GM12878 (cell line): ENCODE measurements around the gene C11orf52. TPM values are rescaled to one million over a fixed set of nuclear protein-coding genes. Genes with fewer than 3 reads are reported as not detected.
A peak's percentile ranks its signal among the peaks of the same experiment; 100 is the strongest.

Source experiments
- ATAC-seq: fragments of 200-7000 bp; cut with Tn5 transposase; 3 replicates; pipeline ENCODE4 v1.9.1; 2020; ENCODE audit warnings: mild to moderate bottlenecking, moderate library complexity
- BruUV-seq: library from RNA; stranded (reverse); fragments of 400-500 nt; replicated peaks from 2 replicates; lab custom pipeline; 2021; lab: Mats Ljungman, UMichigan
- CTCF ChIA-PET: fragments of 300-600 bp; sonication (Branson Sonifier 250); formaldehyde crosslinking; extraction: SDS; loops from one replicate; lab custom pipeline; 2021; ENCODE audit warnings: inconsistent platforms; lab: Yijun Ruan, JAX
- POLR2A ChIA-PET: fragments of 350-600 bp; formaldehyde crosslinking; extraction: SDS; loops from one replicate; lab custom pipeline; 2021; ENCODE audit warnings: inconsistent platforms; lab: Charles Lee
- RAD21 ChIA-PET: fragments of 300-600 bp; sonication (Branson Sonifier 250); formaldehyde crosslinking; loops from one replicate; lab custom pipeline; 2023; ENCODE audit warnings: antibody characterized with exemption; ENCODE audit not compliant: unreplicated experiment; lab: Charles Lee
- SMC1A ChIA-PET: fragments of 300-600 bp; sonication (Branson Sonifier 250); formaldehyde crosslinking; loops from one replicate; lab custom pipeline; 2023; ENCODE audit not compliant: unreplicated experiment, uncharacterized antibody; lab: Charles Lee
- DNase-seq: peaks from one replicate; pipeline ENCODE4 v3.0.0-alpha.2; 2011; ENCODE audit warnings: low read depth, low spot score
- FAIRE-seq: peaks from 3 replicates; lab custom pipeline; 2011; peaks lifted over from hg19 to GRCh38; lab: Jason Lieb, UNC
- H2AFZ ChIP-seq: 2 replicates; pipeline ENCODE4 v1.6.0; 2011; ENCODE audit warnings: low read depth, low read length, control low read depth; ENCODE audit not compliant: control insufficient read depth
- H3K27ac ChIP-seq: 2 replicates; pipeline ENCODE4 v1.5.1; 2011; ENCODE audit warnings: control low read depth; ENCODE audit not compliant: control insufficient read depth, insufficient read depth
- H3K27me3 ChIP-seq, 2 experiments: replicated peaks in 1 of 2; 2 replicates each; pipeline versions ENCODE4 v1.6.0 to v1.6.1; 2011; ENCODE audit warnings: low read length in 1 of 2; ENCODE audit not compliant: control insufficient read depth in 2 of 2, insufficient read depth in 2 of 2
- H3K36me3 ChIP-seq, 2 experiments: 2 replicates each; pipeline ENCODE4 v1.5.1; 2011; ENCODE audit warnings: low read length in 1 of 2; ENCODE audit not compliant: control insufficient read depth in 2 of 2, insufficient read depth in 2 of 2
- H3K4me1 ChIP-seq: 2 replicates; pipeline ENCODE4 v1.6.1; 2011; ENCODE audit warnings: mild to moderate bottlenecking, low read length, moderate library complexity, mixed read lengths; ENCODE audit not compliant: control insufficient read depth, insufficient read depth
- H3K4me2 ChIP-seq: 2 replicates; pipeline ENCODE4 v1.6.0; 2011; ENCODE audit warnings: control low read depth; ENCODE audit not compliant: control insufficient read depth, insufficient read depth
- H3K4me3 ChIP-seq: fragments of 200-600 bp; sonication (generic); 2 replicates; pipeline ENCODE4 v1.5.1; 2016
- H3K79me2 ChIP-seq: 2 replicates; pipeline ENCODE4 v1.6.0; 2011; ENCODE audit warnings: low read length; ENCODE audit not compliant: control insufficient read depth, insufficient read depth
- H3K9ac ChIP-seq: 2 replicates; pipeline ENCODE4 v1.8.0; 2011; ENCODE audit warnings: low read length, control low read depth, mixed read lengths; ENCODE audit not compliant: control insufficient read depth, insufficient read depth
- H3K9me3 ChIP-seq: replicated peaks from 3 replicates; pipeline ENCODE4 v1.5.1; 2011; ENCODE audit warnings: mild to moderate bottlenecking, low read length; ENCODE audit not compliant: control insufficient read depth, insufficient read depth
- H4K20me1 ChIP-seq: 2 replicates; pipeline ENCODE4 v1.6.0; 2011; ENCODE audit not compliant: control insufficient read depth, insufficient read depth
- CHD4 ChIP-seq: fragments of 200-600 bp; sonication (generic); IDR thresholded peaks from 2 replicates; pipeline ENCODE4 v1.6.1; 2016; ENCODE audit warnings: mild to moderate bottlenecking
- DPF2 ChIP-seq: fragments of 450-650 bp; IDR thresholded peaks from 2 replicates; pipeline ENCODE4 v1.6.1; 2017; ENCODE audit warnings: mild to moderate bottlenecking
- EP300 ChIP-seq, 2 experiments: fragments of 150-350 bp in 1 of 2; IDR thresholded peaks; 2 replicates each; pipeline ENCODE4 v1.6.1; 2011 to 2012; ENCODE audit warnings: low read depth in 2 of 2, low read length in 2 of 2, borderline replicate concordance in 1 of 2, improper control_type of control experiment in 1 of 2, inconsistent platforms in 1 of 2; ENCODE audit not compliant: control insufficient read depth in 1 of 2
- ESRRA ChIP-seq: IDR thresholded peaks from 2 replicates; pipeline ENCODE4 v1.6.1; 2012; ENCODE audit warnings: mild to moderate bottlenecking, low read length, improper control_type of control experiment
- FOXK2 ChIP-seq: fragments of 450-650 bp; IDR thresholded peaks from 2 replicates; pipeline ENCODE4 v1.6.1; 2017; ENCODE audit warnings: mild to moderate bottlenecking, moderate library complexity
- KAT2A ChIP-seq: conservative IDR thresholded peaks from 2 replicates; pipeline ENCODE4 v1.6.1; 2011; ENCODE audit warnings: low read depth, low read length; ENCODE audit not compliant: control insufficient read depth
- MEF2A ChIP-seq: IDR thresholded peaks from 2 replicates; pipeline ENCODE4 v1.6.1; 2011; ENCODE audit warnings: low read depth, mild to moderate bottlenecking, low read length, moderate library complexity; ENCODE audit not compliant: insufficient read depth
- MXI1 ChIP-seq: fragments of 150-350 bp; IDR thresholded peaks from 2 replicates; pipeline ENCODE4 v1.6.1; 2011; ENCODE audit warnings: low read depth, mild to moderate bottlenecking, inconsistent platforms, low read length, improper control_type of control experiment
- NBN ChIP-seq: fragments of 450-650 bp; IDR thresholded peaks from 2 replicates; pipeline ENCODE4 v1.6.1; 2016
- POLR2A ChIP-seq: IDR thresholded peaks from 2 replicates; pipeline ENCODE4 v1.6.1; 2011; ENCODE audit warnings: low read depth, mild to moderate bottlenecking, low read length
- RB1 ChIP-seq: fragments of 450-650 bp; formaldehyde crosslinking; IDR thresholded peaks from 2 replicates; pipeline ENCODE4 v1.6.1; 2017; ENCODE audit warnings: mild to moderate bottlenecking, borderline replicate concordance
- SMAD1 ChIP-seq: fragments of 450-650 bp; IDR thresholded peaks from 2 replicates; pipeline ENCODE4 v1.6.1; 2018; ENCODE audit warnings: mild to moderate bottlenecking, low read depth; ENCODE audit not compliant: partially characterized antibody
- SRF ChIP-seq, 2 experiments: IDR thresholded peaks; 2 replicates each; pipeline ENCODE4 v1.6.1; 2011; ENCODE audit warnings: low read depth in 2 of 2, low read length in 2 of 2, mild to moderate bottlenecking in 1 of 2, moderate library complexity in 1 of 2
- SUPT20H ChIP-seq: IDR thresholded peaks from 2 replicates; pipeline ENCODE4 v1.6.1; 2011; ENCODE audit warnings: low read depth, mild to moderate bottlenecking, low read length, moderate library complexity, borderline replicate concordance; ENCODE audit not compliant: control insufficient read depth
- TBL1XR1 ChIP-seq: IDR thresholded peaks from 2 replicates; pipeline ENCODE4 v1.6.1; 2012; ENCODE audit warnings: low read depth, low read length, improper control_type of control experiment
- TCF7 ChIP-seq: IDR thresholded peaks from 2 replicates; pipeline ENCODE4 v1.6.1; 2014; ENCODE audit warnings: antibody characterized with exemption, borderline replicate concordance
- WRNIP1 ChIP-seq: IDR thresholded peaks from 2 replicates; pipeline ENCODE4 v1.6.1; 2011; ENCODE audit warnings: low read depth, low read length, improper control_type of control experiment, borderline replicate concordance
- ZZZ3 ChIP-seq: IDR thresholded peaks from 2 replicates; pipeline ENCODE4 v1.6.1; 2011; ENCODE audit warnings: low read depth; ENCODE audit not compliant: control insufficient read depth, insufficient read length
- WGBS: methylation state at CpG from one replicate; pipeline ENCODE4 v1.1.6; 2016; ENCODE audit warnings: low lambda C conversion rate; ENCODE audit not compliant: insufficient replicate concordance, insufficient coverage; ENCODE audit errors: missing lambda C conversion rate; 5-methylcytosine and 5-hydroxymethylcytosine counted together
- in situ Hi-C: fragments of 300-500 bp; cut with MboI; formaldehyde crosslinking; loops from 9 replicates; pipeline ENCODE4 v1.14.3; 2018; ENCODE audit warnings: mixed read lengths
- intact Hi-C: fragments of 100-400 bp; cut with micrococcal nuclease; formaldehyde crosslinking; loops from one replicate; pipeline ENCODE4 v1.14.2; 2022; ENCODE audit not compliant: unreplicated experiment
- polyA plus RNA-seq, 11 experiments: library from polyadenylated mRNA; depleted of rRNA in 4 of 11; unstranded in 6 of 11; stranded (reverse) in 5 of 11; fragments of >200 nt; fragmentation: Nextera tagmentation in 4 of 11; fragmentation: Illumina TruSeq in 1 of 11; extraction: Ambion mirVana in 4 of 11; extraction: Trizol in 1 of 11; gene quantifications; 1 replicate in 1 of 11; 2 replicates in 10 of 11; pipeline versions ENCODE4 v1.2.1 to v1.2.3, GENCODE V29; 2011 to 2016; ENCODE audit warnings: inconsistent platforms in 2 of 11, missing spikeins in 2 of 11, low read depth in 1 of 11
- total RNA-seq, 4 experiments: library from RNA; depleted of rRNA in 3 of 4; stranded (reverse); fragments of >200 nt in 3 of 4; fragmentation: Illumina TruSeq in 1 of 4; extraction: Trizol in 1 of 4; gene quantifications; 2 replicates each; pipeline versions ENCODE4 v1.2.1 to v1.2.3, GENCODE V29; 2013 to 2021
- TF ChIP-seq, protein P1 (sequence below): fragments of 450-650 bp; formaldehyde crosslinking; IDR thresholded peaks from 2 replicates; pipeline ENCODE4 v1.5.0; 2022; ENCODE audit warnings: mild to moderate bottlenecking, missing genetic modification characterization

The C11orf52 gene
- total and polyA plus RNA-seq, 10 of the 15 experiments (the other 5 are each of a cell fraction or from before 2014, with no cell fraction given), result not detected

DNA sequence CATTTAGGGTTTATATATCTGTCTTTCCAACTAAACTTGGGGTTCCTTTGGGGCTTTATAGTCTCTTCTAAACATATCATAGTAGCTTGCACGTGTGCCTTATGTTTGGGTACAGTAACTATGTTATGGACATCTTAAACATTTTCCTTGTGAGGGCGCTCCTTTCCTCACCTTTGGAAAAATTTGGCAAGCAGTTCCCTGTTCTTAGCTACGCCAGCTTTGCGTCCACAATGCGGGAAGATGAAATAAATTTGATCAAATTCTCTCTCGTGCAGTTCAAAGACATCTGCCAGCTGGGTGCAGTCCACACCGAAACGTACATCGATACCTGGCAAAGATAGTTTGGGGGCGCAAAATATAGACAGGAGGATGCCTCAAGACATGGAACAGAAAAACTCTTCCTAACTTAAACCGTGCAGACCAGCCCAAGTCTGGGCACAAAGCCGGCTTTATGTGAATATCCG lies 40.3 kb upstream of the C11orf52 start (continued):
- TF ChIP-seq FOXK2, result peak; percentile 88; the same call in 1 of the 2 replicates

DNA sequence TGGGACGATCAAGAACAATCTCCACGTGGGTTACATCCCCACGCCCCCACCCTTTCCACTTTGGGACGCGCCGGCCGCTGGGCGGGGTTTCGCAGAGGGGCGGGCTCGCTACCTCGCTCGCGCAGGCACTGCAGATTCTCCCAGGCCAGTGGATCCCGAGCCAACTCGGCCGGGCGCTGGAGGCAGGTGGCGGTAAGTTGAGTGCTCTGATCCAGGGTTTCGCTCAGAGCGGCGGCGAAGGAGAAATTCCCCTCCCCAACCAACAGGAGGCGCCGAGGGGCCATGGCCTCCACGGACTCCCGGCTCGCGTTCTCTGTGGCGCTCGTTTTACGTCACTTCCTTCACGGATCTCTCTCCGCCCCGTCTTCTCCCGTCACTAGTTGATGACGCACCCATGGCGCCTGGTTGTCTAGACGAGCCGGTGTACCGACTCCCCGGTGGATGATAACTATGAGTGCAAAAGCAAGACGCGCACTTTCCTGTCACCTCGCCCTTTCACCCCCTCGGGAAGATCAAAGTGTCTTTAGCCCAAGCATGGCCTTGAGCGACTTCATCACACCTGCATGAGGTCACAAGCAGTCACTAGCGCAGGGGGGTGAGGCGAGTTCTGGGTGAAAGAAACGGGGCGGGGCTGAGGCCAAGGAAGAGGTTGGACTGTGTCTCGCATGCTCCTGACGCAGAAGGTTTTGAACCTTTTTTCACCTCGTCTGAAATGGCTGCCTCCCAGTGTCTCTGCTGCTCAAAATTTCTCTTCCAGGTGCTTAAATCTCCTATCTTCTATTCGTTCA lies 39.7 kb upstream of the C11orf52 start, which contains the start of the genes CFAP68 and FDXACB1:
TSS of gene CFAP68 (plus strand) at position 693 of the 788 bp plus-strand sequence. CDS start at position 713, 20 bp downstream.
TSS of gene FDXACB1 (minus strand) at position 317 of the 788 bp plus-strand sequence. CDS start at position 284, 33 bp downstream.
- RAD21 ChIA-PET, result interaction anchor here (1.3 to 2.1 kb wide), 3 partner anchors 8 to 401 kb away, joined by 3 to 10 read pairs (median 8); partner anchors contain the start of gene ALG9
- FAIRE-seq (peak; percentile 95), DNase-seq (peak; percentile 93), ATAC-seq (peak; percentile 94)
- CTCF ChIA-PET, result interaction anchor here (1.1 to 4.2 kb wide), 4 partner anchors 8 to 400 kb away, joined by 3 to 21 read pairs (median 8); partner anchors contain the start of gene ALG9
- Histone ChIP-seq H2AFZ (peak within 1 kb of the TSS; percentile 97), H3K9ac (peak within 1 kb of the TSS; percentile 76), H4K20me1 (no peaks in the 10 kb centered on the region), H3K79me2 (peaks cover 12% of the 10 kb centered on the region), H3K36me3 (no peaks in the 10 kb centered on the region; a peak in 1 of 4 replicates), H3K27ac (peak within 1 kb of the TSS; percentile 85), H3K4me3 (peak within 1 kb of the TSS; percentile 94), H3K4me1 (no peaks in the 10 kb centered on the region), H3K9me3 (no peaks in the 10 kb centered on the region), H3K27me3 (no peaks in the 10 kb centered on the region), H3K4me2 (peak within 1 kb of the TSS; percentile 81)
- under 1% methylated on average over 54 of the region's 55 CpGs for WGBS
- SMC1A ChIA-PET, result interaction anchor here (0.5 to 1.4 kb wide), 4 partner anchors 36 to 501 kb away, joined by 3 to 4 read pairs (median 4); no protein-coding TSS in a partner anchor
- POLR2A ChIA-PET, result interaction anchor here (1.0 to 1.1 kb wide), 2 partner anchors 47 to 48 kb away, joined by 3 read pairs; no protein-coding TSS in a partner anchor
- in situ Hi-C loops, result loop anchor here (5.0 kb wide), 1 partner anchor 208 kb away; the partner anchor contains the start of genes SDHD and TIMM8B
- intact Hi-C loops, result loop anchor here (2.0 to 10.0 kb wide), 4 partner anchors 48 to 346 kb away; partner anchors contain the start of genes PTS, SDHD and TIMM8B
- BruUV-seq, result no TSS peak
- no peak for TF ChIP-seq CHD4
- TF ChIP-seq RB1, result peak; percentile 89; the same call in 1 of the 2 replicates
- TF ChIP-seq MXI1, result peak; percentile 73
- no peak; the same call in 1 of the 2 replicates for TF ChIP-seq ESRRA
- peak; percentile 100 for TF ChIP-seq NBN
- TF ChIP-seq SRF (IDR thresholded peaks at IDR 0.05; ENCODE audit: low read depth in 2 of 2, low read length in 2 of 2), result peak in 1 of 2 experiments; percentile 77; a peak in 2 of 4 replicates
- TF ChIP-seq SMAD1, result peak; percentile 26
- no peak for TF ChIP-seq TCF7
- TF ChIP-seq WRNIP1, result 0 out of 2 replicates have a peak, but pooled peaks have one; percentile 79
- TF ChIP-seq KAT2A, result no peak
- no peak for TF ChIP-seq DPF2
- TF ChIP-seq ZZZ3, result no peak
- no peak for TF ChIP-seq TBL1XR1
- no peak for TF ChIP-seq MEF2A
- TF ChIP-seq, protein P1, sequence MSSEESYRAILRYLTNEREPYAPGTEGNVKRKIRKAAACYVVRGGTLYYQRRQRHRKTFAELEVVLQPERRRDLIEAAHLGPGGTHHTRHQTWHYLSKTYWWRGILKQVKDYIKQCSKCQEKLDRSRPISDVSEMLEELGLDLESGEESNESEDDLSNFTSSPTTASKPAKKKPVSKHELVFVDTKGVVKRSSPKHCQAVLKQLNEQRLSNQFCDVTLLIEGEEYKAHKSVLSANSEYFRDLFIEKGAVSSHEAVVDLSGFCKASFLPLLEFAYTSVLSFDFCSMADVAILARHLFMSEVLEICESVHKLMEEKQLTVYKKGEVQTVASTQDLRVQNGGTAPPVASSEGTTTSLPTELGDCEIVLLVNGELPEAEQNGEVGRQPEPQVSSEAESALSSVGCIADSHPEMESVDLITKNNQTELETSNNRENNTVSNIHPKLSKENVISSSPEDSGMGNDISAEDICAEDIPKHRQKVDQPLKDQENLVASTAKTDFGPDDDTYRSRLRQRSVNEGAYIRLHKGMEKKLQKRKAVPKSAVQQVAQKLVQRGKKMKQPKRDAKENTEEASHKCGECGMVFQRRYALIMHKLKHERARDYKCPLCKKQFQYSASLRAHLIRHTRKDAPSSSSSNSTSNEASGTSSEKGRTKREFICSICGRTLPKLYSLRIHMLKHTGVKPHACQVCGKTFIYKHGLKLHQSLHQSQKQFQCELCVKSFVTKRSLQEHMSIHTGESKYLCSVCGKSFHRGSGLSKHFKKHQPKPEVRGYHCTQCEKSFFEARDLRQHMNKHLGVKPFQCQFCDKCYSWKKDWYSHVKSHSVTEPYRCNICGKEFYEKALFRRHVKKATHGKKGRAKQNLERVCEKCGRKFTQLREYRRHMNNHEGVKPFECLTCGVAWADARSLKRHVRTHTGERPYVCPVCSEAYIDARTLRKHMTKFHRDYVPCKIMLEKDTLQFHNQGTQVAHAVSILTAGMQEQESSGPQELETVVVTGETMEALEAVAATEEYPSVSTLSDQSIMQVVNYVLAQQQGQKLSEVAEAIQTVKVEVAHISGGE, result peak; percentile 55; the same call in 1 of the 2 replicates
- TF ChIP-seq POLR2A, result peak; percentile 85
- TF ChIP-seq SUPT20H, result no peak
- TF ChIP-seq EP300 (IDR thresholded peaks at IDR 0.05; ENCODE audit: borderline replicate concordance in 1 of 2, control insufficient read depth in 1 of 2, low read depth in 2 of 2, low read length in 2 of 2), result peak in 1 of 2 experiments; percentile 63; a peak in 2 of 4 replicates
